ENCODE results near the gene SYTL3. TPM values are rescaled to one million over a fixed set of nuclear protein-coding genes. Genes with fewer than 3 reads are reported as not detected.

Gene SYTL3
- total RNA-seq, 6 experiments from 2014 or later, result 3.1 to 5.7 (median 3.9) TPM

DNA sequence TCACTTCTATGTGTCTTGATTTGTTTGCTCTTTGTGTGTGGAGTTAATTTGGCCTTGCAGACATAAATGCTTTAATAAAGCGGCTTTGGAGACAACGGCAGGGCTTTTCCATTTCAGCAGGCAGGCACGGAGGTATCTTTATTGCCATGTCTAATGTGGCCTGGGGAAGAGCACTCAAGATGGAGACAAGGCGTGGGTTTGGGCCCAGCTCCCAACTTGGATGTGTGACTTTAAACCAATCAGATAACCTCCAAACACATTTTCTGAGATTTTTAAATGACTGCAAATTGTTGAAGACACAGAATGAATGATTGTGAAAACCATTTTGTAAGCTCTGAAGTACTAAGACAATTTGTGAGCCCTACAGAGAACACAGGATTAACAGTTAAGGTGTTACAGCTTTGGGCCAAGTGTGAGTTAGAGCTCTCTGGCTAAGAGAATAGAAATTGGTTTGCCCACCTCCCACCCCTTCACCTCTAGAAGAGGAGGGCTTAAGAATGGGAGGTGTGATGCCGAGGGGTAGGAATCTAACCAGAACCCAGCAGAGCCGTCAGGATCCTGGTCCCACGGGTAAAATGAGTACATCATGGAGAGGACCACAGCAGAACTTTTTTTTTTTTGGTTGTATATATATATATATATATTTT is 14.3 kb upstream of the SYTL3 start:
- TF ChIP-seq, protein P1, sequence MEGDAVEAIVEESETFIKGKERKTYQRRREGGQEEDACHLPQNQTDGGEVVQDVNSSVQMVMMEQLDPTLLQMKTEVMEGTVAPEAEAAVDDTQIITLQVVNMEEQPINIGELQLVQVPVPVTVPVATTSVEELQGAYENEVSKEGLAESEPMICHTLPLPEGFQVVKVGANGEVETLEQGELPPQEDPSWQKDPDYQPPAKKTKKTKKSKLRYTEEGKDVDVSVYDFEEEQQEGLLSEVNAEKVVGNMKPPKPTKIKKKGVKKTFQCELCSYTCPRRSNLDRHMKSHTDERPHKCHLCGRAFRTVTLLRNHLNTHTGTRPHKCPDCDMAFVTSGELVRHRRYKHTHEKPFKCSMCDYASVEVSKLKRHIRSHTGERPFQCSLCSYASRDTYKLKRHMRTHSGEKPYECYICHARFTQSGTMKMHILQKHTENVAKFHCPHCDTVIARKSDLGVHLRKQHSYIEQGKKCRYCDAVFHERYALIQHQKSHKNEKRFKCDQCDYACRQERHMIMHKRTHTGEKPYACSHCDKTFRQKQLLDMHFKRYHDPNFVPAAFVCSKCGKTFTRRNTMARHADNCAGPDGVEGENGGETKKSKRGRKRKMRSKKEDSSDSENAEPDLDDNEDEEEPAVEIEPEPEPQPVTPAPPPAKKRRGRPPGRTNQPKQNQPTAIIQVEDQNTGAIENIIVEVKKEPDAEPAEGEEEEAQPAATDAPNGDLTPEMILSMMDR (IDR thresholded peaks at IDR 0.05), result no peak

DNA sequence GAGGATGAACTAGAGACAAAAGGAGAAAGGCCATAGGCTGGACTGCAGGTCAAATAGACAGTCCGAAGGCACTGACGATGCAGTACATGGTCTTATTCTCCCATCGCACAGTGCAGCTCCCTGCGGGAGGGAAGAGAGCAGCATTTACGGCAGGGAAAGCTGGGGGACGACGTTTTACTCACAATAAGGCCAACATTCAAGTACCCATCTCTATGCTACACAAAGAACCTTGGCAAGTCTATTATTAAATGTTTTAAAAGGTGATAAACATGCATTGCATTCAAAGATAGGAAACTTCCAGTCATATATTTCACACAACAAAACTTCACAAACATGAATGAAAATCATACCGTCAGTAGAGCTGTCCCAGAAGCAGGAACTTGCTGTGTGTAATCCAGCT is 13.1 kb upstream of the SYTL3 start:
- Mint-ChIP-seq H3K4me1 (ENCODE audit: low read depth) (peaks cover 39% of the 10 kb centered on the region), H3K4me3 (no peak overlapping the region; the same call in 1 of the 2 replicates), H3K27ac (no peak overlapping the region), H3K9me3 (no peaks in the 10 kb centered on the region), H3K27me3 (ENCODE audit: insufficient read depth) (no peaks in the 10 kb centered on the region; the same call in 1 of the 2 replicates), H3K36me3 (ENCODE audit: low read depth) (peaks cover 55% of the 10 kb centered on the region)
- TF ChIP-seq, protein P1 (IDR thresholded peaks at IDR 0.05), result no peak
- no peak for DNase-seq

More for the DNA sequence above, 14.3 kb upstream of the SYTL3 start:
- Mint-ChIP-seq H3K4me1 (ENCODE audit: low read depth) (peaks cover 38% of the 10 kb centered on the region), H3K9me3 (no peaks in the 10 kb centered on the region), H3K4me3 (no peak overlapping the region), H3K27ac (no peak overlapping the region; the same call in 1 of the 2 replicates), H3K36me3 (ENCODE audit: low read depth) (peaks cover 60% of the 10 kb centered on the region), H3K27me3 (ENCODE audit: insufficient read depth) (no peaks in the 10 kb centered on the region; the same call in 1 of the 2 replicates)
- no peak for DNase-seq

DNA sequence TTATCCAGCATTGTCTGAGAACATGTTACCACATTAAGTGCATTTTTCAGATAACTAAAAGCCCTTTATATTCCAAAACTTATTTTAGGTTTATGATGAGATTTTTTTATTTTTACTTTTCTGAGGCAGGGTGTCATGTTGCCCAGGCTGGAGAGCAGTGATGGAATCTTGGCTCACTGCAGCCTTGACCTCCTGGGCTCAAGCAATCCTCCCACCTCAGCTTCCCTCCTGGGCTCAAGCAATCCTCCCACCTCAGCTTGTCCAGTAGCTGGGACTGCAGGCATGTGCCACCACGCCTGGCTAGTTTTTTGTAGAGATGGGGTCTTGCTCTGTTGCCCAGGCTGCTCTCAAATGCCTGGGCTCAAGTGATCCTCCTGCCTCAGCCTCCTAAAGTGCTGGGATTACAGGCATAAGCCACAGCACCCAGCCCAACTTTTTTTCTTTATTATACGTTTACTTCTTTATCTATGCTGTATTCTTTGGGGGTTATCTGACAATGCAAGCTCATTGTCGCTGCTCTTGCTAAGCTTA is 11.5 kb upstream of the SYTL3 start:
- peaks cover 57% of the 10 kb centered on the region for H3K36me3 Mint-ChIP-seq (ENCODE audit: low read depth)
- H3K9me3 Mint-ChIP-seq, result no peaks in the 10 kb centered on the region
- H3K27me3 Mint-ChIP-seq (ENCODE audit: insufficient read depth), result no peaks in the 10 kb centered on the region
- H3K4me1 Mint-ChIP-seq (ENCODE audit: low read depth), result peaks cover 45% of the 10 kb centered on the region
- no peak overlapping the region for H3K4me3 Mint-ChIP-seq
- DNase-seq, result no peak
- TF ChIP-seq, protein P1 (IDR thresholded peaks at IDR 0.05), result no peak
- H3K27ac Mint-ChIP-seq, result no peak overlapping the region

DNA sequence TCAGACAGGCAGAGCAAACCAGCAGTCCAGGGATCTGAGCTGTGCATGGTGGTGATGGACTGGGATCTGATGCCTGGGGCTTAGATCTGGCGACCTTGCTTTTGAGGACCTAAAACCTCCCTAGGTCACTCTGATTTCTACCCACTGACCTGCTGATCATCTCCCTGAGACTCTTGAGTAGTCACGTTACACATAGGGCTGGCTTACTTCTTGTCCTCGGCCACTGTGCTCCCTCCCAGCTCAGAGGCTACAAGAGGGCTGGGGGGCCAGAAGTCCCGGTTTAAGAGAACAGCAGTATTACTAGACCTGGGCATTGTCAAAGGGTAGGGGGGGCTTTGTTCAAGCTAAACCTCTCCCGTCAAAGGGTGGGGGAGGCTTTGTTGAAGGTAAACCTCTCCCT is 10.8 kb upstream of the SYTL3 start:
- no peak for DNase-seq
- no peak overlapping the region; the same call in 1 of the 2 replicates for H3K27ac Mint-ChIP-seq

DNA sequence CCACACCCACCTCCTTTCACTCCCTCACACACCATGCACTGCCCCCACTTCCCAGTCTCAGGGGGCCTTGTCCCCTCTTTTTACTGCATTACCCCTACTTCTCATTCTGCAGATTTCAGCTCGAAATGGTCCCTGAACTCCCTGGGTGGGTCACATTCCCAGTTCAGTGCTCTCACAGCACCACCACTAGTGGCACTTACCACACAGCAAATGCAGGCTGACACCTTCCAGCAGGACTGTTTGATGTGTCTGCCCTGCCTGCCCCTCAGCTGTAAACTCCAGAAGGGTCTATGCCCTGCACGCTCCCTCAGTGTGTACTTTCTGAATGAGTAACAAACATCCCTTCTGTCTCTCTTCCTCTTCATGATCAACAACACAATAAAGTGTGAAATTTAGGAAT is 9.3 kb upstream of the SYTL3 start:
- peaks cover 54% of the 10 kb centered on the region for H3K4me1 Mint-ChIP-seq (ENCODE audit: low read depth)
- peaks cover 2% of the 10 kb centered on the region; the same call in 1 of the 2 replicates for H3K27me3 Mint-ChIP-seq (ENCODE audit: insufficient read depth)
- no peaks in the 10 kb centered on the region for H3K9me3 Mint-ChIP-seq
- H3K36me3 Mint-ChIP-seq (ENCODE audit: low read depth), result peaks cover 53% of the 10 kb centered on the region
- DNase-seq, result no peak
- H3K4me3 Mint-ChIP-seq, result no peak overlapping the region
- peak overlapping the region; percentile 35; the same call in 1 of the 2 replicates for H3K27ac Mint-ChIP-seq
- TF ChIP-seq, protein P1 (IDR thresholded peaks at IDR 0.05), result no peak

More for the DNA sequence above, 10.8 kb upstream of the SYTL3 start:
- no peaks in the 10 kb centered on the region for H3K9me3 Mint-ChIP-seq
- H3K4me3 Mint-ChIP-seq, result no peak overlapping the region
- no peaks in the 10 kb centered on the region for H3K27me3 Mint-ChIP-seq (ENCODE audit: insufficient read depth)
- H3K36me3 Mint-ChIP-seq (ENCODE audit: low read depth), result peaks cover 58% of the 10 kb centered on the region
- peaks cover 49% of the 10 kb centered on the region for H3K4me1 Mint-ChIP-seq (ENCODE audit: low read depth)
- TF ChIP-seq, protein P1 (IDR thresholded peaks at IDR 0.05), result no peak

Measured in HFFc6 (cell line).